Left renal cortex interstitium (tissue), 4 donors: Measurements from ENCODE around the gene PCDHAC2. TPM values are rescaled to one million over a fixed set of nuclear protein-coding genes. Genes with fewer than 3 reads are reported as not detected.

Source experiments
- DNase-seq, 4 donors: peaks; one replicate each; pipeline ENCODE4 v3.0.0-alpha.2; 2013; ENCODE audit warnings: low read depth in 4 of 4, low spot score in 2 of 4, missing footprints in 1 of 4
- polyA plus RNA-seq, 4 donors: library from polyadenylated mRNA; unstranded; fragments of 120-200 nt; gene quantifications; one replicate each; pipeline ENCODE4 v1.2.1, GENCODE V29; 2013; ENCODE audit not compliant: insufficient read length in 4 of 4

The PCDHAC2 gene, protein sequence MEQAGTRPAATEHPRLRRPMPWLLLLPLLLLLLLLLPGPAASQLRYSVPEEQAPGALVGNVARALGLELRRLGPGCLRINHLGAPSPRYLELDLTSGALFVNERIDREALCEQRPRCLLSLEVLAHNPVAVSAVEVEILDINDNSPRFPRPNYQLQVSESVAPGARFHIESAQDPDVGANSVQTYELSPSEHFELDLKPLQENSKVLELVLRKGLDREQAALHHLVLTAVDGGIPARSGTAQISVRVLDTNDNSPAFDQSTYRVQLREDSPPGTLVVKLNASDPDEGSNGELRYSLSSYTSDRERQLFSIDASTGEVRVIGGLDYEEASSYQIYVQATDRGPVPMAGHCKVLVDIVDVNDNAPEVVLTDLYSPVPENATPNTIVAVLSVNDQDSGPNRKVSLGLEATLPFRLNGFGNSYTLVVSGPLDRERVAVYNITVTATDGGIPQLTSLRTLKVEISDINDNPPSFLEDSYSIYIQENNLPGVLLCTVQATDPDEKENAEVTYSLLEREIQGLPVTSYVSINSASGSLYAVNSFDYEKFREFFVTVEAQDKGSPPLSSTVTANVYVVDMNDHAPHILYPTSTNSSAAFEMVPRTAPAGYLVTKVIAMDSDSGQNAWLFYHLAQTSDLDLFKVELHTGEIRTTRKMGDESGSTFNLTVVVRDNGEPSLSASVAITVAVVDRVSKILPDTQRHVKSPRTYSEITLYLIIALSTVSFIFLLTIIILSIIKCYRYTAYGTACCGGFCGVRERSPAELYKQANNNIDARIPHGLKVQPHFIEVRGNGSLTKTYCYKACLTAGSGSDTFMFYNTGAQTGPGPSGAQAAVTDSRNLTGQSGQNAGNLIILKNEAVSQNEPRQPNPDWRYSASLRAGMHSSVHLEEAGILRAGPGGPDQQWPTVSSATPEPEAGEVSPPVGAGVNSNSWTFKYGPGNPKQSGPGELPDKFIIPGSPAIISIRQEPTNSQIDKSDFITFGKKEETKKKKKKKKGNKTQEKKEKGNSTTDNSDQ
- under 1 TPM; 0.49 to 0.69 (median 0.62) TPM for polyA plus RNA-seq

DNA sequence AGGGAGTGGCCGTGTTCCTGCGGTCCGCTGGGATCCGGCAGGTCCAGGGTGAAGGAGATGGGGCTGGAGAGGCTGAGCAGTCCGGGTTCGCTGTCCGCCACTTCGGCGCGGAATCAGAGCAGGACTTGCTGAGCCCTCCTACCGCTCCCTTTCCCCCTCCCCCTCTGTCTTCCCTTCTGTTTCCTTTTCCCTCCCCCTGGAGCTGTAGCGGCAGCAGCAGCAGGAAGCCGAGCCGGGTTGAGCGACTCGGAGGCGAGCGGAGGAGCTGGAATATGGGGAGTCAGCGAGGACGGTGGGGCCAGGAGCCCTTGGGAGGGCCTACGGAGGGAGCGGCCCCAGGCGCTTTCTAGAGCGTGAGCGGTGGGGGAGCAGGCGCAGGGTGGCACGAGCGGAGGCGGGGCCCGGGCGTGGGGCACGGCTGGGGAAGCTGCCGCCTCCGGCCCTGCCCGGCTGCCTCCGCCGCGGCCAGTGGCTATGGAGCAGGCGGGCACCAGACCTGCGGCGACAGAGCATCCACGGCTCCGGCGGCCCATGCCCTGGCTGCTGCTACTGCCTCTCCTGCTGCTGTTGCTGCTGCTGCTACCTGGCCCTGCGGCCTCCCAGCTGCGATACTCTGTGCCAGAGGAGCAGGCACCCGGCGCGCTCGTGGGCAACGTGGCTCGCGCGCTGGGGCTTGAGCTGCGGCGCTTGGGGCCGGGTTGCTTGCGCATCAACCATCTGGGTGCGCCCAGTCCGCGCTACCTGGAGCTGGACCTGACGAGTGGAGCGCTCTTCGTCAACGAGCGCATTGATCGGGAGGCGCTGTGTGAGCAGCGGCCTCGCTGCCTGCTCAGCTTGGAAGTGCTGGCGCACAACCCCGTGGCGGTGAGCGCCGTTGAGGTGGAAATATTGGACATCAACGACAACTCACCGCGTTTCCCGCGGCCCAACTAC, at the start of gene PCDHAC2:
TSS of gene PCDHAC2 (plus strand) at position 184 of the 933 bp plus-strand sequence. CDS start at position 475, 291 bp downstream.
- peak in 2 of 4 donors; percentile 15 to 50 for DNase-seq

DNA sequence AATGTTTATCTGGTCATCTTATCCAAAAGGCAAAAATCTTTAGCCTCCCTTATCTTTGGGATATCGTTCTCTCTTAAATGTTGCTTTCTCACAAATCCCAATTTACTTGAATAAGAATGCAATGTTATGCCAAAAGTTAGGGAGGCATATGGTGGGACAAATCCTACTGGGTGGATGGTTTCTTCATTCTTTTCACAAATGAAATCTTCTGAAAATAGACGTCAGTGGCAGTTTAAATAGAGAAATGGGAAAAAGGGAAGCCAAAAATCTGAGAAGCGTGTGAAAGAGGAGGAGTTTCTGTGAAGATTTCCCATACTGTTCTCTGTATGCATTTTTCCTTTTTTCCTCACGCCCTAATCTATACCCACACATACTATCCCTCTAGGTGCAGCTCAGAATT, 42.7 kb upstream of the PCDHAC2 start:
- no peak for DNase-seq

- DNase-seq: no peak
Measured at GRCh38 chr5:140925806-140926442, 40.4 kb upstream of the PCDHAC2 start, which contains the start of gene PCDHAC1. Gene PCDHAC1, plus strand, starts transcription at chr5:140926299. Its CDS starts 594 bp downstream, at chr5:140926893.

- peak; percentile 15 to 55 (median 46) for DNase-seq
Measured at GRCh38 chr5:140926443-140927227, 39.6 kb upstream of the PCDHAC2 start.

GRCh38 chr5:140927228-140927573, 39.1 kb upstream of the PCDHAC2 start:
- DNase-seq: no peak

- no peak for DNase-seq
Measured at GRCh38 chr5:140934964-140935606, 31.2 kb upstream of the PCDHAC2 start.

- no peak for DNase-seq
Measured at GRCh38 chr5:140946578-140946977, 19.7 kb upstream of the PCDHAC2 start.

DNA sequence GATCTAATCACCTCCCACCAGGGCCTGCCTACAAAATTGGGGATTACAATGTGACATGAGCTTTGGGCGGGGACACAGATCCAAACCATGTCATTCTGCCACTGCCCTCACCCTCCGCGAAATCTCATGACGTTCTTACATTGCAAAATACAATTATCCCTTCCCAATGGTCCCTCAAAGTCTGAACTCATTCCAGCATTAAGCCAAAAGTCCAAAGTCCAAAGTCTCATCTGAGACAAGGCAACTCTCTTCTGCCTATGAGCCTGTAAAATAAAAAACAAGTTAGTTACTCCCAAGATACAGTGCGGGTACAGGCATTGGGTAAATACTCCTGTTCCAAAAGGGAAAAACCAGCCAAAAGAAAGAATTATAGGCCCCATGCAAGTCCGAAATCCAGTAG, 14.6 kb upstream of the PCDHAC2 start:
- DNase-seq: no peak

GRCh38 chr5:140953234-140953633, 13.0 kb upstream of the PCDHAC2 start:
- DNase-seq: no peak

- no peak for DNase-seq
Measured at GRCh38 chr5:140962190-140962589, 4.1 kb upstream of the PCDHAC2 start.

DNA sequence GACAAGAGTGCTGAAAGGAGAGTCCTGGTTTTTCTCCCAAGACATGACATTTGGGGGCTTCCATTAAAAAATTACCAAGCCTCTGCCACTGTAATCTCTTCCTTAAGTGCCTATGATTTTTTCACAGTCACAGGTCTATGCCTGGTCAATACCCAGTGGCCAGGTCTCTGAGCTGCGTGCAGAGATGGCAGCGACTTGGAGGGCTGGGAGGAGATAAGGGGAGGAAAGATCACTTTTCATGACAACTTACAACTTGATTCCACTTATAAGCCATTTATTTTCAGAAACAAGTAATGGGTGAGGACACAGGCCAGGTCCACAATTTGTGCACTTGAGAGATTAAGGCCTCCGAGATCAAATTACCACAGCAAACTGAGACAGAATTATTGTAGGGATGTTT, 1.9 kb upstream of the PCDHAC2 start:
- no peak for DNase-seq

DNA sequence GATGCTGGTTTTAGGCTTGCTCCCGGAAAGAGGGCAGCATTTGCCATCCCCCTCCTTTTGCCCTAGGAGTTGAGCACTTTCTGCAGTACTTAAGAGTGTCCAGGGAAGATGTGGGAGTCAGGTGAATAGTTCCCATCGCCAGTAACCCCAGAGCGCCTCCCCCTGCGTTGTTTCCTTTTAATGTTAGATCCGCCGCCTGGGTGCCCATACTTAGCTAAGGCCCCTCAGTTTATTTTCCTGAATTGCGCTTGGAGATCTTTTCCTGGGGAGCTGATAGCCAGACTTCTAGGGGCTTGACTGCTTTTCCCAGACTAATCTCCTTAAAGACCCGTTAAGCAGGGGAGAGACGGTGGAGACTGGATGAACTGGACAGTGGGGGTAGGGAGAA, 377 bp upstream of the PCDHAC2 start:
- DNase-seq: peak in 1 of 4 donors; percentile 3

- DNase-seq: no peak
Measured at GRCh38 chr5:140967226-140967893, 1.1 kb downstream of the PCDHAC2 start.

GRCh38 chr5:140969880-140970279, 3.6 kb downstream of the PCDHAC2 start:
- DNase-seq: no peak

GRCh38 chr5:140973550-140973949, 7.3 kb downstream of the PCDHAC2 start:
- no peak for DNase-seq

DNA sequence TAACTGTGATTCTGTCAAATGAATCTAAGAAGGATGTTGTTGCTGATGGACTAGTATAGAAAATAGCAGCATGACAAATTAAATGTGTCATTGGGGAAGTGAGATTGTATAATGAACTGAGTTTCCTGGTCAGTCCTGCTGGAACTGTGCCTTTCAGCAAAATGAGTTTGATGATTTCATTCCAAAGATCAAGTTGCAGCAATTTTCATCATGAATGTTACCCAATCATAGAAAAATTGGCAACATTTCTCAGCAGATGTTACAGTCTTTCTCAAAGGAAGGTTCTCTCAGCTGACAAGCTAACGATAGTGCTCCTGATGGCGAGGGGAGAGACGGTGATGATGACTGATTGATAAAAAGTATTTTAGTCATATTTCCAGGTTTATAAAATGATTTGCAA, 10.7 kb downstream of the PCDHAC2 start:
- no peak for DNase-seq

DNA sequence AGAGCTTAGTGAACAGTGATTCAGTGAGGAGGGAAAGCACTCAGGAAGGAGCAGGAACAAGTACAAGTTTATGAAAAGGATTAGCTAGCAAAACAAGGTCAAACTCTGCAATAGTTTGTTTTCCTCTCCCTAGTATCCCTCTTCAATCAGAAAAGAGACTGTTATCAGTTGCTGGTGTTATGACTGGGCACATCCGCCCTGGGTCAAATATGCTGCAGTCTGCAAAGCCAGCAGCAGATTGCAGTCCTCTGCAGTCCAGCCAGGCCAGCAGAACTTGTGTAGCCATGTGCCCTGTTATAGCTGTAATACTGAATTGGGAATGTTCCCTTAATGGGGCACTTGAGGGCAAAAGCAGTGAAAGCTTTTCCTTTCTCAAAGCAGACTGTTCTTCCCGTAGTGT, 12.0 kb downstream of the PCDHAC2 start:
- no peak for DNase-seq

DNA sequence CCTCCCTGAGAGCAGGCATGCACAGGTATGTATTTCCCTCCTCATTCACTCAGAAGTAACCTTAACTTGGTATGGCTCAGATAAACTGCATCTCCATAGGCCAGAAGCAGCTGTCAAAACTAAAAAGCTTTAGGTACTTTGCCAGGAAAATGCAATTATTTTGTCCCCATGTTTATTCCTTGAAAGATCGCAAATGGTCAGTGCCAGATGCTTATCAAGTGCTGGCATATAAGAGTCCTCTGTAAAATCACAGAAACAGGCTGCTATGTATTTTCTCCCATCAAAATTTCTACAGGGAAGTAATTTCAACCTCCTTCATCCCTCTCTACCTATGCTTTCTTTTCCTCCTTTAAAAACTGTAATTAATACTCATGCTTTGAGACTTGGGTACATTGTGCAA, 12.7 kb downstream of the PCDHAC2 start:
- no peak for DNase-seq
